Mesenchymal stem cell (in vitro differentiated cells and primary cell): Measurements from ENCODE around the gene RAI2.
"Not testable (repeated sequence)": the region's sequence is repeated elsewhere in the genome, so short reads cannot be mapped to it uniquely, and the experiment has no call there.

Experiments
- DNase-seq: peaks from one replicate; pipeline ENCODE4 v3.0.0-alpha.2; 2013
- H2AFZ ChIP-seq: one replicate; pipeline ENCODE4 v1.6.1; 2013; ENCODE audit warnings: low read depth, mild to moderate bottlenecking, control low read depth, inconsistent platforms, low read length, moderate library complexity
- H2AK5ac ChIP-seq: 2 replicates; pipeline ENCODE4 v1.6.1; 2013; ENCODE audit warnings: low read length, moderate library complexity, mild to moderate bottlenecking, inconsistent platforms; ENCODE audit not compliant: severe bottlenecking
- H2BK120ac ChIP-seq: one replicate; pipeline ENCODE4 v1.6.1; 2013; ENCODE audit warnings: low read depth, mild to moderate bottlenecking, inconsistent platforms, low read length, moderate library complexity
- H2BK12ac ChIP-seq, 2 experiments: one replicate each; pipeline ENCODE4 v1.6.1; 2013; ENCODE audit warnings: inconsistent platforms in 2 of 2, low read length in 2 of 2, mild to moderate bottlenecking in 2 of 2, moderate library complexity in 2 of 2, control low read depth in 1 of 2
- H2BK15ac ChIP-seq: one replicate; pipeline ENCODE4 v1.6.1; 2013; ENCODE audit warnings: mild to moderate bottlenecking, low read depth, inconsistent platforms; ENCODE audit not compliant: poor library complexity, severe bottlenecking
- H2BK5ac ChIP-seq: 2 replicates; pipeline ENCODE4 v1.6.1; 2013; ENCODE audit warnings: low read depth, mild to moderate bottlenecking, low read length, control low read depth, inconsistent platforms; ENCODE audit not compliant: poor library complexity, severe bottlenecking
- H3K14ac ChIP-seq, 2 experiments: one replicate each; pipeline ENCODE4 v1.6.1; 2013; ENCODE audit warnings: inconsistent platforms in 2 of 2, low read length in 2 of 2, control low read depth in 1 of 2, mild to moderate bottlenecking in 1 of 2, moderate library complexity in 1 of 2
- H3K18ac ChIP-seq, 2 experiments: one replicate each; pipeline ENCODE4 v1.6.1; 2013; ENCODE audit warnings: inconsistent platforms in 2 of 2, low read length in 2 of 2, control low read depth in 1 of 2, low read depth in 1 of 2, mild to moderate bottlenecking in 1 of 2
- H3K23ac ChIP-seq, 2 experiments: one replicate each; pipeline ENCODE4 v1.6.1; 2013; ENCODE audit warnings: inconsistent platforms in 2 of 2, low read length in 2 of 2, mild to moderate bottlenecking in 2 of 2, moderate library complexity in 2 of 2, control low read depth in 1 of 2
- H3K27ac ChIP-seq: 2 replicates; pipeline ENCODE4 v1.5.1; 2013; ENCODE audit warnings: mild to moderate bottlenecking, moderate library complexity, low read length, control low read depth, inconsistent platforms; ENCODE audit not compliant: poor library complexity, severe bottlenecking
- H3K27me3 ChIP-seq, 2 experiments: 2 replicates each; pipeline versions ENCODE4 v1.6.1 to v1.7.0; 2013; ENCODE audit warnings: low read length in 2 of 2, mild to moderate bottlenecking in 2 of 2, moderate library complexity in 2 of 2, control low read depth in 1 of 2, inconsistent platforms in 1 of 2; ENCODE audit not compliant: control insufficient read depth in 1 of 2, insufficient read depth in 1 of 2
- H3K36me3 ChIP-seq, 2 experiments: 2 replicates each; pipeline versions ENCODE4 v1.6.1 to v1.7.0; 2013; ENCODE audit warnings: low read length in 2 of 2, control low read depth in 1 of 2, inconsistent platforms in 1 of 2, low read depth in 1 of 2, mild to moderate bottlenecking in 1 of 2; ENCODE audit not compliant: insufficient read depth in 2 of 2, control insufficient read depth in 1 of 2
- H3K4ac ChIP-seq, 2 experiments: one replicate each; pipeline ENCODE4 v1.6.1; 2013; ENCODE audit warnings: inconsistent platforms in 2 of 2, low read length in 2 of 2, mild to moderate bottlenecking in 2 of 2, moderate library complexity in 2 of 2, control low read depth in 1 of 2, low read depth in 1 of 2
- H3K4me1 ChIP-seq: 2 replicates; pipeline ENCODE4 v1.6.1; 2013; ENCODE audit warnings: low read depth, low read length, control low read depth; ENCODE audit not compliant: control insufficient read depth, insufficient read depth
- H3K4me2 ChIP-seq: 2 replicates; pipeline ENCODE4 v1.6.1; 2013; ENCODE audit warnings: low read length, mild to moderate bottlenecking, inconsistent platforms; ENCODE audit not compliant: poor library complexity, severe bottlenecking
- H3K4me3 ChIP-seq, 2 experiments: 2 replicates each; pipeline versions ENCODE4 v1.5.1 to v1.7.0; 2013; ENCODE audit warnings: low read length in 2 of 2, mild to moderate bottlenecking in 2 of 2, control low read depth in 1 of 2, low read depth in 1 of 2; ENCODE audit not compliant: insufficient read depth in 1 of 2
- H3K79me1 ChIP-seq: replicated peaks from 2 replicates; pipeline ENCODE4 v1.6.1; 2013; ENCODE audit warnings: mild to moderate bottlenecking, control low read depth, low read length, inconsistent platforms; ENCODE audit not compliant: poor library complexity, severe bottlenecking
- H3K9ac ChIP-seq: 2 replicates; pipeline ENCODE4 v1.7.0; 2013; ENCODE audit warnings: mild to moderate bottlenecking, low read length, moderate library complexity
- H3K9me3 ChIP-seq: 2 replicates; pipeline ENCODE4 v1.7.0; 2013; ENCODE audit warnings: mild to moderate bottlenecking, low read length; ENCODE audit not compliant: control insufficient read depth
- H4K8ac ChIP-seq: one replicate; pipeline ENCODE4 v1.6.1; 2013; ENCODE audit warnings: inconsistent platforms, mild to moderate bottlenecking, low read length, moderate library complexity
- H4K91ac ChIP-seq: one replicate; pipeline ENCODE4 v1.6.1; 2013; ENCODE audit warnings: mild to moderate bottlenecking, low read length, inconsistent platforms
- WGBS: methylation state at CpG from one replicate; pipeline ENCODE4 v1.1.7; 2013; ENCODE audit warnings: mixed read lengths; 5-methylcytosine and 5-hydroxymethylcytosine counted together

RAI2 gene

GRCh38 chrX:17786554-17787347 is 74.3 kb downstream of the RAI2 start:
- H3K4me2 ChIP-seq, H4K91ac ChIP-seq, H3K18ac ChIP-seq, H3K79me1 ChIP-seq, DNase-seq, H2BK5ac ChIP-seq, H2AK5ac ChIP-seq, H3K4me1 ChIP-seq, H3K27ac ChIP-seq, H4K8ac ChIP-seq, H2BK12ac ChIP-seq, H3K14ac ChIP-seq, H3K4me3 ChIP-seq, H3K36me3 ChIP-seq, H2AFZ ChIP-seq, H2BK120ac ChIP-seq, H2BK15ac ChIP-seq, H3K9ac ChIP-seq, H3K4ac ChIP-seq, H3K23ac ChIP-seq, H3K9me3 ChIP-seq: not testable (repeated sequence)
- H3K27me3 ChIP-seq: peaks cover 4 to 18% of the 10 kb centered on the region in 2 experiments
- WGBS: 75% methylated on average over 21 of the region's 31 CpGs

GRCh38 chrX:17779434-17779833 is 81.7 kb downstream of the RAI2 start:
- H3K23ac ChIP-seq: no peak overlapping the region
- DNase-seq: no peak
- H3K4me3 ChIP-seq: no peak overlapping the region
- peaks cover 11% of the 10 kb centered on the region for H3K9me3 ChIP-seq
- no peak overlapping the region for H3K4ac ChIP-seq
- no peak overlapping the region for H3K18ac ChIP-seq
- no peaks in the 10 kb centered on the region for H3K79me1 ChIP-seq
- 82% methylated on average over 3 of the region's 4 CpGs for whole genome bisulfite sequencing
- H2AFZ ChIP-seq: no peak overlapping the region
- no peak overlapping the region for H2AK5ac ChIP-seq
- H3K9ac ChIP-seq: no peak overlapping the region
- peaks cover 0 to 20% of the 10 kb centered on the region in 2 experiments for H3K27me3 ChIP-seq
- no peak overlapping the region for H4K91ac ChIP-seq
- no peak overlapping the region for H3K14ac ChIP-seq
- H3K36me3 ChIP-seq: no peaks in the 10 kb centered on the region
- H4K8ac ChIP-seq: no peak overlapping the region
- no peak overlapping the region for H2BK5ac ChIP-seq
- H3K27ac ChIP-seq: no peak overlapping the region
- H2BK15ac ChIP-seq: no peak overlapping the region
- no peak overlapping the region for H2BK120ac ChIP-seq
- H2BK12ac ChIP-seq: no peak overlapping the region
- no peak overlapping the region for H3K4me2 ChIP-seq
- no peaks in the 10 kb centered on the region for H3K4me1 ChIP-seq

DNA sequence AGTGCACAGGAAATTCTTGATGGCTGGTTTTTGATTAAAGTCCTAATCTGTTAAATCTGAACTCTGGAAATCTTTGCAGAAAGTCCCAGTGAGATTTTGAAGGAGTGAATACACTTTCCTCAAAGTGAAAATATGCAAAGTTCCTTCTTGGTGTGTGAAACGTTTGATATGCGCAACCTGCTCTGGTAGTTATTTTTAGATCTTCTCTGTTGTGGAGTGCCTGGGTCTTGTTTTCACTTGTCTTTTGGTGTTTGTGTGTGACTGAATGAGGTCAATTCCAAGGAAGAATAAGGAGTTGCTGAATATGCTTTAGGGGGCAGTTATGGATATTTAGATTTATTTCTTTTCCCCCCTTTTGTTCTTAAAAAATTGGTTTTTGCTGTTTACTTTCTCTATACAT is 82.1 kb downstream of the RAI2 start:
- Histone ChIP-seq H3K27ac (no peak overlapping the region), H3K4me3 (no peak overlapping the region), H3K79me1 (no peaks in the 10 kb centered on the region), H2BK120ac (no peak overlapping the region), H3K9me3 (peaks cover 12% of the 10 kb centered on the region), H3K18ac (no peak overlapping the region), H2AFZ (no peak overlapping the region), H3K4me2 (no peak overlapping the region), H2BK12ac (no peak overlapping the region), H4K8ac (no peak overlapping the region), H3K27me3 (peaks cover 0 to 24% of the 10 kb centered on the region in 2 experiments), H3K9ac (no peak overlapping the region), H3K4me1 (no peaks in the 10 kb centered on the region), H3K23ac (no peak overlapping the region), H3K14ac (no peak overlapping the region), H3K36me3 (no peaks in the 10 kb centered on the region), H4K91ac (no peak overlapping the region), H3K4ac (no peak overlapping the region), H2BK15ac (no peak overlapping the region), H2BK5ac (no peak overlapping the region), H2AK5ac (no peak overlapping the region)
- DNase-seq: no peak
- WGBS: 81% methylated on average over 2 of the region's 2 CpGs

DNA sequence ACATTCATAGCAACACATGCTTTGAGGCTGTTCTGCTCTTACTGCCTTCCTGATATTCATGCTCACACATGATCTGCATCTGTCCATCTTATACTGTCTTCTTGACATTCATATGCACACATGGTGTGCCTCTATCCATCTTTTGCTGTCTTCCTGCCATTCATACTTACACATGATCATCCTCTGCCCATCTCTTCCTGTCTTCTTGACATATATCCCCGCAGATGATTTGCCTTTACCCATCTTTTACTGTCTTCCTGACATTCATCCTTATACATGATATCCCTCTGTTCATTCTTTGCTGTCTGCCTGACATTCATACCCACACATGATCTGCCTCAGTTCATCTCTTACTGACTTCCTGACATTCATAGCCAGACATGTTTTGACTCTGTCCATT is 87.0 kb downstream of the RAI2 start:
- Histone ChIP-seq H4K8ac (no peak overlapping the region), H2BK15ac (no peak overlapping the region), H3K18ac (no peak overlapping the region)

More for the DNA sequence above, 87.0 kb downstream of the RAI2 start:
- Histone ChIP-seq H3K27ac (no peak overlapping the region), H2BK5ac (no peak overlapping the region), H3K9ac (no peak overlapping the region), H3K79me1 (no peaks in the 10 kb centered on the region), H2AFZ (no peak overlapping the region), H3K36me3 (no peaks in the 10 kb centered on the region), H2BK120ac (no peak overlapping the region), H4K91ac (no peak overlapping the region), H3K23ac (no peak overlapping the region), H3K9me3 (peaks cover 3% of the 10 kb centered on the region), H3K4ac (no peak overlapping the region), H2AK5ac (no peak overlapping the region), H3K14ac (no peak overlapping the region), H3K4me3 (no peak overlapping the region), H3K4me2 (no peak overlapping the region), H3K4me1 (no peaks in the 10 kb centered on the region), H3K27me3 (peaks cover 23 to 63% of the 10 kb centered on the region in 2 experiments), H2BK12ac (no peak overlapping the region)
- no peak for DNase-seq
- WGBS: 78% methylated on average over 1 of the region's 1 CpG
